Stimulated activated CD4-positive, alpha-beta T cell treated with anti-CD3 and anti-CD28 coated beads, Interleukin-2, amount 100 ng/mL, for 24 hours (primary cell): ENCODE data around the gene IPCEF1.
"Not testable (repeated sequence)": the region's sequence is repeated elsewhere in the genome, so short reads cannot be mapped to it uniquely, and the experiment has no call there.

ENCODE experiments used
- DNase-seq, 2 donors: peaks; one replicate each; pipeline ENCODE4 v3.0.0-alpha.2; 2020

Gene IPCEF1

DNA sequence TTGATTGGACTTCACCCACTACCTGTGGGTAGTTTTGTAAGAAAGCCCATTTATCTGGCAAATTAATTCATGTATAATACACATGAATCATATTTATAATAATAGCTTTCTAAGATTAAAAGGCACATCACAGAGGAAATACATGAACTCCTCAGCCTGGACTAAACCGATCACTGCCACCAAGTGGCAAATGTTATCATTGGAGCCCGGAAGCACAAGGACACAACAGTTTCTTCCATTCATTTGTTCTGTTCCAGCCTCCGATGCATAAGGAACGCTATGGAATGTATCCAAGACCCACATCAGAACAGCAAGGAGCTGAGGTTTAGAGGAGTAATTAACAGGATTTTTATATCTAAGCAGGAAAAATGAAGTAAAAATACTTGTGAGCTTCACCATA lies 13.9 kb upstream of the IPCEF1 start:
- DNase-seq, result peak; percentile 14 to 29

DNA sequence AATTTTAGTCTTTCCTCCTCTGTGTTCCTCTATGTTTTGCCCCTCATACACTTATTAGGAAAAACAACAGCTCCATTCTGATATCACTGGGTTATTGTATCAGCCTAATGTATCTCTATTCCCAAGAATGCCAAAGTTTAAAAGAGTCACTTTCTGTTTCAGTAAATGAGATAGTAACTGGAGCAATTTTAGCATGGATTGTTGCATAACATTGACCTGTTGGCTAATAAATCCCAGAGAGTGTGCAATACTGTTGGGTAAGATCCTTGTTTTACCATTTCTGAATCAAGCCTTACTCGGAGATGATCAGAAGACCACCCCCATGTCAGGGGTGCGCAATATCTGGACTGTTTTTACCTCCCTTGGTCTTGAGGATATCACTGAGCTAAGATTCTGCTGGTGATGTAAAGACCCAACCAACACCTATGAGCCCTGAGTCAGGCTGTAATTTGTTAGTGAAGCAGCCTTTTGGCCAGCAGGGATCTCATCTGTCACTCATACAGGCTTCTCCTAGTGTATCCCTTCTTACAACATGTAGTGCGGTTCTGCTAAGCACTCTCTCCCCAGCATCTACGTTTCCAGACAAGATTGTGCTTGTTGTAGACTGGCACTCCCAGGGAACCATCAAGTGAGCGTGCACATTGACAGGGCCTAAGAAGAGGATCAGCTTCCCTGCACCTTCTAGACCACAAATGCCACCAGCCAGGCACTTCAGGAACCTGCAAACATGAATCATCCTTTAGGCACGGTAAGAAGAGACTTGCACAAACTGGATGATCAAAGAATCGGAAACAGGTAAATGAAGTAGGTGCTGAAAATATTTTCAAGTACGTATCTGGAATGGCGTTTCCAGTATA lies 11.5 kb upstream of the IPCEF1 start:
- no peak for DNase-seq

DNA sequence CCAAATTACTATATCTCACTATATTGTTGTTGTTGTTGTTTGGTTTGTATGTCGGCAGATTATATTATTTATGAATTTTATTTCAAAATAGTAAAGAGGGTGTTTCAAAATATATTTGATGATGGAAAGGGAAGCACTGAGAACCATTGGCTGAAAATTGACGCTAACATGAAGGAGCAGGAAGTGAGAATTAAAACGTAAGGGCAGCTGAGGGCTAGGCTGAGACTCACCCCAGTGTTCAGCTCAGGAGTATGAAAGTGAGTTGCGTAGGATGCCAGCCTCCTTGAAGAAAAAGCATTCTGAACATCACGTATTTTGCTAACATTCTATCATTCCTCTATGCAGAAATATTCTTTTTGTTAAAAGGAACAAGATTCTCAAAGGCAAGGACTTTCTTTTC lies 10.7 kb upstream of the IPCEF1 start:
- no peak for DNase-seq

DNA sequence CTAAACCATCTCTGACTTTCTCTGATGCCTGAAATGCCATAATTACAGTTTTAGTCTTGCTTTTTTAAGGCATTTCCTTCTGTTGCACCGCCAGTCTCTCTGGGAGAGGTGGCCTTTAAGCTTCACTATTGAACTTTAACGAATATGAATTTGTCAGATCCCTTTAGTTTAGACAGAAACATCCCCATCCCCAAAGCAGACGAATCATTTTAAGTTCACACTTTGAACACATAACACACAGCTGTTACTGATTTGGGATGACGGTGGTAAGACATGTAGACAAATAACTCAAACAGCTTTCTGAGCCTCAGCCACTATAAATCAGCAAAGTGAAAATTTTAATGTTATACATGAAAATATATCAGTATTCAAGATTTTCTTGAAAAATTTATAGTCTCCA lies 7.2 kb upstream of the IPCEF1 start:
- no peak for DNase-seq

DNA sequence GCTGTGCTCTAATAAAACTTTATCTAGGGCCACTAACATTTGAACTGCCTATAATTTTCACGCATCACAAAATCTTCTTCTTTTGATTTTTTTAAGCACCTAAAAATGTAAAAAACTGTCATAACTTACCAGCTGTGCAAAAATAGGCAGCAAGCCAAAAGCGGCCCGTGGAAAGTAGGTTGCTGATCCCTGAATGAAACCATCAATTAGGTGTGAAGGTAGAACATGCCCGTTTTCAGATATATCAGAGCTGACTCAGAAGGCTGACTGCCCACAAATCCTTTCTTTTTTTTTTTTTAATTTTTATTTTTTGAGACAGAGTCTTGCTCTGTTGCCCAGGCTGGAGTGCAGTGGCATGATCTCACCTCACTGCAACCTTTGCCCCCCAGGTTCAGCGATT lies 4.9 kb upstream of the IPCEF1 start:
- no peak for DNase-seq

DNA sequence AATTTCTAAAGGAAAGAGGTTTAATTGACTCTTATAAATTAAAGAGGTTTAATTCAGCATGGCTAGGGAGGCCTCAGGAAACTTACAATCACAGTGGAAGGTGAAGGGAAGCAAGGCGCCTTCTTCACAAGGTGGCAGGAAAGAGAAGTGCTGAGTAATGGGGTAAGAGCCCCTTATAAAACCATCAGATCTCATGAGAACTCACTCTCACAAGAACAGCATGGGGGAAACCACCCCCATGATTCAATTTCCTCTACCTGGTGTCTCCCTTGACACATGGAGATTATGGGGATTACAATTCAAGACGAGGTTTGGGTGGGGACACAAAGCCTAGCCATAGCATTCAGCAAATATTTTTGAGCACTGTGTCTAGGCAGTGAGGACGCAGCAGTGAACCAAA lies 3.9 kb upstream of the IPCEF1 start:
- DNase-seq, result no peak

DNA sequence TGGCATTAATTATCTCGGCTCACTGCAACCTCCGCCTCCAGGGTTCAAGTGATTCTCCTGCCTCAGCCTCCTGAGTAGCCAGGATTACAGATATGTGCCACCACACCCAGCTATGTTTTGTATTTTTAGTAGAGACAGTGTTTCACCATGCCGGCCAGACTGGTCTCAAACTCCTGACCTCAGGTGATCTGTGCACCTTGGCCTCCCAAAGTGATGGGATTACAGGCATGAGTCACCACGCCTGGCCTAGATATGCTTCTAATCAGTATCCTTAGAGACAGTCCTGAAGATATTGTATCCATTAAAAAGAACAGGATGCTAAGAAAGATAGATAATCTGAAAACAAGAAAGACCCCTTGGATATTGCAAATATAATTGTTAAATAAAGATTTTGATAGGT lies 3.1 kb upstream of the IPCEF1 start:
- DNase-seq, result no peak

DNA sequence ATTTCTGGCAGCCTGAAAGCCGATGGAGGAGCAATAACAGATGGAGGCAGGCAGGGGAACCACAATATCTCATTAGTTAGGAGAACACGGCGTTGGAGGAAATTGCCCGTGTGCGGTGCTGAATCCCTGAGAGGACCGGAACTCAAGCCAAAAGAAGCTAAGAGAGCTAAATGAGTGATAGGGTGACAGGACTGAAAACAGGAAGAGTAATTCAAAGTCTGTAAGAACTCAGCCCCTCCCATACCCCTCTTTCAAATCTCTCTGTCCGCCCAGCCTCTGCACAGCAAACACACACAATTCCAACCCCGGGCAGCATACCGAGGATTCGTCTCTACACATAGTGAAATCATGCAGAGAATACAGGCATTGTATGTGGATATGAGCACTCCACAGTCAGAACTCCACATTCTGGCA lies 2.6 kb upstream of the IPCEF1 start:
- no peak for DNase-seq

DNA sequence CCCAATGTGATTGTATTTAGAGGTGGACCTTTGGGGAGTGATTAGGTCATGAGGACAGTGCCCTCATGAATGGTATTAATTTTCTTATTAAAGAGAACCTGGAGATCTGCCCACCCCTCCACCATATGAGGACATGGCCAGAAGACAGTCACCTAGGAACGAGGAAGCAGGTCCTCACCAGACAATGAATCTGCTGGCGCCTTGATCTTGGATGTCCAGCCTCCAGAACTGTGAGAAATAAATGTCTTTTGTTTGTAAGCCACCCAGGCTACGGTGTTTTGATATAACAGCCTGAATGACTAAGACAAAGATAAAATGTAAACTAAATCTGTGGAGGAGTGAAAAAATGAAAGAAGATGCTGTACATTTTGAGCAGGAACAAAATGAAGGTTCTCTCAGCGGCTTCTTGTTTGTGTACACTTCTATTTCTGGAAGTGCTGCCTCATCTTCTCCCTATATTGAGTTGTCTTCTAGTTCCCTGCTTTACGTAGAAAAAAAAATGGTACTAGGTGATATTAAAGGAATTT lies 1.5 kb upstream of the IPCEF1 start:
- DNase-seq, result no peak

DNA sequence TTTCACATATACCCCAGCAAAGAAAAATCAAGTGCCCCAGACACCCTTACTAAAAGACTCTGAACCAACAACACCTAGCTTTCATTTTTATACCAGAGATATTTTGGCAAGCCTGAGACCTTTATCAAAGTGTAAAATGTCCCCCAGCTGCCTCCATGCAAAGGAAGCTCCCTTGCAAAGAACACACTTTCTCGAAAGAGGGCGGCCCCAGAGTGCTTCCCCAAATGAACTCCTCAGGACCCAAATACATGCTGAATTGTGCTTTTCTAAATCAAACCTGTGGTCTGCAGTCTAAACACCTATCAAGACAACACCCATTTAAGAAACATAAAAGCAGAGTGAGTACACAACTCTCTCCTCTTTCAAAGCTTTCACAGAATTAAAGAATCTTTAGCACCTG lies 490 bp downstream of the IPCEF1 start:
- DNase-seq, result no peak

DNA sequence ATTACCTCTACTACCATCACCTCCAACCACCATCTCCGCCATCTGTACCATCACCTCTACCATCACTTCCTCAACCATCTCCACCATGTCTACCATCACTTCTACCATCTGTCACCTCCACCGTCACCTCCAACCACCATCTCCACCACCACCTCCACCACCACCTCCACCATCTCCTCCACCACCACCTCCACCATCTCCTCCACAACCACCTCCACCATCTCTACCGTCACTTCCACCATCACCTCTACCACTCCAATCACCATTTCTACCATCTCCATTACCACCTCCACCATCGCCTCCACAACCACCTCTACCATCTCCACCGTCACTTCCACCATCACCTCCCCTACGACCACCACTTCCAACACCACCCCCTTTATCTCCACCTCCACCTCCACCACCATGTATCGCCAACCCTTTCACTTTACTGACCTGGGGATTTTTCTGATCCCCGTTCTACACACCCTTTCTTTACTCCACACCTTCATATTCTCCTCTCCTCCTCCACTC lies 2.3 kb downstream of the IPCEF1 start:
- no peak for DNase-seq

DNA sequence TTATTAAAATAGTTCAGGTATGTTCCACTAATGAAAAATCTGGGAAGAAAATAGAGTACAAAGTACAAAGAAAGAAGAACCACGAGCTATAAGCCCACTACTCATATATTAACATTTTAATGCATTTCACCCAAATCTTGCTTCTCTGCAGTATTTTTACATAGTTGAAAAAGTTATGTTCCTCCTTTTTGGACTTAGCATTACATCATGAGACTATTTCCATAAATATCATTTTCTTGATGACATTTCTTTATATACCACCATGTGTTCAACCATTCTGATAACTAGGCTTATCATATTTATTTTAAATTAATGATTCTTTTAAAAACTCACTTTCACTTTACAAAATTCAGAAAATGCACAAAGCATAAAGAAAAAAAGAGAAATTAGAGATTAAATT lies 3.0 kb downstream of the IPCEF1 start:
- no peak for DNase-seq

DNA sequence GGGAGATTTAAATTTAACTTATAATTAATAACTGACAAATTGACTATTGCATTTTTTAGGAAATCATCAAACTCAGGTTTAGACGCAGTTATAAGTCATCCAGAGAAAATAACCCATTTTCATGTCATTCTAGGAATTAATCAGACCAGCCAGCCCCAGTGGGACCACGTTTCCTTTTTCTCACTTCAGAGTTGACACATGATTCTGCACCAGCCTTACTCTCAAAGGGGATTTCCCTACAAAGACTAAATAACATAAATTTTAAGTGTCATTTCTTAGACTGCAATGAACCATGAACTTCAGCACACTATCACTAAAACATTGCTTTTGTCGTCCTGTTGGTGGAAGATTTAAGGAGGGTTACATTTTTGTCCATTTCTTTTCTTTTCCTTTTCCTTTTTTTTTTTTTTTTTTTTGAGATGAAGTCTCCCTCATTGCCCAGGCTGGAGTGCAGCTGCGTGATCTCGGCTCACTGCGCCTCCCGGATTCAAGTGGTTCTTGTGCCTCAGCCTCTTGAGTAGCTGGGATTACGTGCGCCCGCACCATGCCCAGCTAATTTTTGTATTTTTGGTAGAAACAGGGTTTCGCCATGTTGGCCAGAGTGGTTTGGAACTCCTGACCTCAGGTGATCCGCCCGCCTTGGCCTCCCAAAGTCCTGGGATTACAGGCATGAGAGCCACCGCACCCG lies 3.6 kb downstream of the IPCEF1 start:
- DNase-seq, result peak; percentile 47 to 50

DNA sequence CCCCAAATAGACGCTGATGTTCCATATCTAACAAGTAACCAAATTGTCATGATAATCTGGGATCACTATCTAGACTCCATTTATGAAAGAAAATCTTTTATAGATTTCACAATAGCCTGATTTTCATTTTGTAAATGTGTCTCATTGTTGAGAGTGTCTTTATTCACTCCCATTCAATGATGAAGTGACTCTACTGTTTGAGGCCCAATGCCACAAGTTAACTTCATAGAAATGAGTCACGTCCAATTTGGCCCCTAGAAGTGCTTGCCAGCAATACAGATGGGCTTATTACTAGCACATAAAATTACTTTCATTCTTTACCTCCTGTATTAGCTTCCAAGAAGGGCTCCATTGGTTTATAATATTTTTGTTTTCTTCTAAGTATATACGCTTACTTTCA lies 6.3 kb downstream of the IPCEF1 start:
- DNase-seq, result no peak

DNA sequence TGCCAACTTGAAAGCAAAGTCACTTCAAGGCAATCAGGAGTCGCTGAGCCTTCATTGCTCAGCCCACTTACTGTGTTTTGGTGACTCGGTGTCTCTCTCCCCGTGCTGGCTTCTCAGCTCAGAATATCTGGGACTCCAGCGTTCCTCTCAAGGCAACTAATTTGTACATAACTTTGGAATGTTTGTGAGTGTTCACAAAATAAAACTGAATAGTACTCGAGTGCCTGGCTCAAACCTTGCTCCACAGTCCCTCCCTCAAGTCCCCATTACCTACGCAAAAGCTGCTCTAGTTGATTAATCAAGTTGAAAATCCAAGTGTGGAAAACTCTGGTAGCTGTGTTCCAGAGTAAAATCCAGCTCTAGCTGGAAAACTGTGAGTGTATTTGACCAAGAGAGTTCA lies 8.6 kb downstream of the IPCEF1 start:
- no peak for DNase-seq

DNA sequence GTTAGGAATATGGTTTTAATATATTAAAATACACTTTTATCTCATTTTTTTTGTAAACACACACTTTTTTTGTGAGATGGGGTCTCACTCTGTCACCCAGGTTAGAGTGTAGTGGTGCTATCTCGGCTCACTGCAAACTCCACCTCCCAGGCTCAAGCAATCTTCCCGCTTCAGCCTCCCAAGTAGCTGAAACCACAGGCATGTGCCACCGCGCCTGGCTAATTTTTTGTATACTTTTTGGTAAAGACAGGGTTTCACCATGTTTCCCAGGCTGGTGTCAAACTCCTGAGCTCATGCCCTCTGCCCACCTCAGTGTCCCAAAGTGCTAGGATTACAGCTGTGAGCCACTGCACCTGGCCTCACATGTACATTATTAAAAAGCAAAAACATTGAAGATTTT lies 10.8 kb downstream of the IPCEF1 start:
- no peak for DNase-seq

DNA sequence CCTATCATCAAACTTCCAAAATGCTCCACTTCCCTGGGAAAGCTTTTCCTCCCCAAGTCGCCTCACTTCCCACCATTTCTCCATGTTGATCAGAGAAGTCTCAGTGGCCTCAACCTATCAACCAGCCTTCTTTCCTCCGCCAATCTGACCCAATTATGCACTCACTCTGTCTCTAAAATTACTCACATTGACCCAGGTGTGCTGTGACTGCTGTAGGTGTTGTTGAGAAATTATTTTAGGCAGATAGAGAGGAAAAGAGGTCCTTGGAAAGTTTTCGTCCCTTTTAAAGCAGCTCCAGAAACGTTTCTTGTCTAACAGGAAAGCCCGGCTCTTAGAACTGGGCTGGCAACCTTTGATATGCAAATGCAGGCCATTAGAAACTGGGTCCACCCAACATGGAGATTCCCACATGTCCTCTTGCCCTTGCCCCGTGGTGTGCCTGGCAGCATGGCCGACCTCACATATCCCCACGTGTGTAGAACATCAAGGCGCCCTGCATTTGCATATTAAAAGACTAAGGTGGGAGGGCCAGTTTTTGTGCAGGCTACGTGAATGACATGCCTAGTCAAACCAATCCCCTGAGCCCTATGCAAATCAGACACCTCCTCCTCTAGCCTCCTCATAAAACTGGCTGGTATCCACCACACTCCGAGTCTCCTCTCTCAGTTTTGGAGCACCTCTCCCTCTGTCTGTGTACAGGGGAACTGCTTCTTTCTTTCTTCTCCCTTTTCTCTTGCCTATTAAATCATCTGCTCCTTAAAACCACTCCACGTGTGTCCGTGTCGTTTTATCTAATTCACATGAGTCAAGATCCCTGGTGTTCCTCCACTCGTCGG lies 12.9 kb downstream of the IPCEF1 start:
- no peak for DNase-seq

DNA sequence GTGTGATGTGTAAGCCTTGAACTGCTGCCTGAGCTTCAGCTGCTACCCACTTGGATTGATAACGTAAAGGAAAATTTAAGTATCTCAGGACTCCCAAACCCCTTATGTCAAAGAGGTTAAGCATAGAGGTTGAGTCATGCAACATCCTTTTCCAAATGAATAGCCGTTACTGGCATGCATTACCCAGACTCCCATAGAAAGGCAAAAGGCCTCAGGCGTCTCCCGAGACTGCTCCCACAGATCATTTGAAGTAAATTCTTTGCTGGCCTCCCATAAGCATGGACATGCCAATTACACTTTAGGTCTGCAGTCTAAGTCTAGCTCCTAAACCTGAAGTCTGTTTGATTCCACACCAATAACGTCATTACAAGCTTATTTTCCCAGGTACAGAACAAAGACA lies 14.7 kb downstream of the IPCEF1 start:
- DNase-seq, result no peak

DNA sequence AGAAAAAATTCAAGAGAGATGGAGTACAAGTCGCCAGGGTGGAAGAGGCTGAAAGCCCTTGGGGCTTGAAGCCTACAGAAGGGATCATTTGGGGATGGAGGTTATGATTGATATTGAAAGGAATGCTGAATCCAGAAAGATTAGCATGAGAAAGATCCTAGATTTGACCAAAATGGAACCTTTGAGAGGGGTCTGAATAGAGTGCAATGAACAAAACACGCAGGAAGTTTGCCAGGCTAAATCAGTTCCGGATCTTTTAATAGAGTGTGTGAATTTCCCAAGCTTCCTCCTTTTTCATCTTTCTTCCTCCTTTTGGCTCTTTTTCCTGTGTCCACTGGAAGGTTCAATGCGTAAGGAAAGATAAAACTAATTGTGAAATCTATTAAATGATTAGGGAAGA lies 15.3 kb downstream of the IPCEF1 start:
- DNase-seq, result no peak

DNA sequence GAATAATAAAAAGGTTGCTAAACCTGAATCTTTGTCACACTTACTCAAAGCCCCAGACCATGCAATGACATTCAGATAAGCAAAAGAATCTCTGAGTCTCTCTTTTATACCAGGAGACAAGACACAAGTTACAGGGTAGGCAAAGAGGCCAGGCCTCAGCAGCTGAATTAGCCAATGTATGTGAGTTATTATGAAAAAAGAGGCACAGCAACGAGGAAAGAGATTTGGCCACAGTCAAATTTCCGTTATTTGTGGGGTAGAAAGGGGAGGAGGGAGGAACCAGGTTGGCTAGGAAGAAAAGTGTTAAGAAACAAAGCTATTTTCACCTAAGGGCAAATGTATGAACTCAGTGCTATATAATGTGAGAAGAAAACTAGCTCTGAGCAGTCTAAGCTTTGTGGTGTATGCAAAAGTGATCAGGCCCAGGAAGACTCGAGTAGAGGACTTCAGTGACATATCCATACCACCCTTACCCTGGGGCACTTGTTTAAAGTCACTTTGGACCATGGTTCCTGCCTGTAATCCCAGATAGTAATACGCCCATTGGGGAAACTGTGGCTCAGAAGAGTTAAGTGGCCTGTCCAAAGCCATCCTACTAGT lies 19.1 kb downstream of the IPCEF1 start:
- no peak for DNase-seq

DNA sequence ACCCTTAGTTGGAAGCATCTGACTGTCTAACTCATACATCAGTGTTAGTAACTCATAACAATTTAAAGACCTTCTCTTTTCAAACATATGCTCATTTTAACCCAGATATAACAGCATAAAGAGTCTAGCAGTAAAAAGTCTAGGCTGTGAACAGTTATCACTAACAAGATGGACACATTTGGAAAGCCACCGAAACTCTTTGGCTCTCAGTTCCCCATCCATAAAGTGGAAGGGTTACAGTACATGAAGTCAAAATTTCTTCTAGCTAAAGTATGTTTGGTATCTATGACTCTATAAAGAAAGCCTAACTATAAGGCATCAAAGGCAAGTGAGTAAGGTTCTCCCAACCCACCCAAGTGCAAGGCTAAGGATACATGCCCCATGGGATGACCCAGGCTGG lies 22.5 kb downstream of the IPCEF1 start:
- not testable (repeated sequence) for DNase-seq

DNA sequence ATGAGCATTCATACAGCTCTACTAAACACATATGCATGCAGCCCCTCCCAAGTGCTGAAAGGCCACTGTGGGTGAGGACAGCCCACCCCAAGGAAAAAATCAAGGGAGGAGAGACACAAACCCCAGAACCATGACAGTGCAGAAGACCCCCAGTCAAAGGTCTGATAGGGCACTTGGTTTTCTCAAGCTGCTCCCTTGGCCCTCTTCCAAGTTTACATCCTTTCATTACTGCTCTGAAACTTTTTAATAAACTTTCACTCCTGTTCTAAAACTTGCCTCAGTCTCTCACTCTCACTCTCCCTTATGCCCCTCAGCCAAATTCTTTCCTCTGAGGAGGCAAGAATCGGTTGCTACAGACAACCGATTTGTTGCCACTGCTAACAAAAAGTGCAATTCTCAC lies 24.9 kb downstream of the IPCEF1 start:
- no peak for DNase-seq
